Stomach (tissue), 9 donors: ENCODE results near the gene CENATAC. TPM values are rescaled to one million over a fixed set of nuclear protein-coding genes. Genes with fewer than 3 reads are reported as not detected.

ENCODE experiments used
- DNase-seq, 2 donors: peaks; one replicate each; pipeline versions ENCODE4 v3.0.0 to v3.0.0-alpha.2; 2013 to 2019
- H3K27ac ChIP-seq, 5 donors: fragments of 200-600 bp in 4 of 5; sonication (generic) in 4 of 5; one replicate each; pipeline ENCODE4 v1.5.1; 2013 to 2019; ENCODE audit warnings: mild to moderate bottlenecking in 1 of 5, moderate library complexity in 1 of 5
- H3K27me3 ChIP-seq, 3 donors: fragments of 200-600 bp; sonication (generic); one replicate each; pipeline ENCODE4 v1.5.1; 2017 to 2019; ENCODE audit warnings: mixed run types in 1 of 3
- H3K36me3 ChIP-seq, 4 donors: fragments of 200-600 bp; sonication (generic); 1 replicate in 3 of 4; 2 replicates in 1 of 4; pipeline ENCODE4 v1.5.1; 2016 to 2019
- H3K4me1 ChIP-seq, 4 donors: fragments of 200-600 bp; sonication (generic); one replicate each; pipeline ENCODE4 v1.5.1; 2016 to 2019
- H3K4me3 ChIP-seq, 4 donors: fragments of 200-600 bp; sonication (generic) in 3 of 4; one replicate each; pipeline ENCODE4 v1.5.1; 2016 to 2019; ENCODE audit warnings: mild to moderate bottlenecking in 1 of 4
- H3K9me3 ChIP-seq, 4 donors: fragments of 200-600 bp; sonication (generic); one replicate each; pipeline ENCODE4 v1.5.1; 2016 to 2019
- CTCF ChIP-seq, 7 experiments: fragments of 450-650 bp in 4 of 7; fragments of 200-600 bp in 3 of 7; sonication (generic) in 3 of 7; IDR thresholded peaks; one replicate each; pipeline ENCODE4 v1.5.1; 2016 to 2019; ENCODE audit warnings: antibody characterized with exemption in 7 of 7, control low read depth in 2 of 7, mild to moderate bottlenecking in 1 of 7
- EP300 ChIP-seq: sonication (generic); formaldehyde crosslinking; IDR thresholded peaks from one replicate; pipeline ENCODE4 v1.6.1; 2017; ENCODE audit warnings: antibody characterized with exemption
- POLR2A ChIP-seq, 4 donors: fragments of 450-650 bp; IDR thresholded peaks; one replicate each; pipeline ENCODE4 v1.6.1; 2016; ENCODE audit warnings: antibody characterized with exemption in 4 of 4, control low read depth in 2 of 4, mild to moderate bottlenecking in 1 of 4, moderate library complexity in 1 of 4
- POLR2AphosphoS5 ChIP-seq, 3 donors: sonication (generic); formaldehyde crosslinking; IDR thresholded peaks; one replicate each; pipeline ENCODE4 v1.6.1; 2016; ENCODE audit warnings: antibody characterized with exemption in 3 of 3
- WGBS, 5 donors: extraction: QIAGEN DNeasy Blood & Tissue Kit in 3 of 5; methylation state at CpG; one replicate each; pipeline versions ENCODE4 v1.1.5 to v1.1.7; 2013 to 2018; 5-methylcytosine and 5-hydroxymethylcytosine counted together
- intact Hi-C: fragments of 100-400 bp; cut with DNase I; formaldehyde crosslinking; loops from one replicate; pipeline ENCODE4 v1.15.1; 2023; ENCODE audit warnings: low total_unique reads
- polyA plus RNA-seq, 3 donors: library from polyadenylated mRNA; stranded (reverse); fragments of 200-250 nt; gene quantifications; one replicate each; pipeline ENCODE4 v1.2.3, GENCODE V29; 2013
- total RNA-seq, 5 donors: library from RNA; depleted of rRNA; stranded (reverse); fragments of >200 nt; gene quantifications; one replicate each; pipeline versions ENCODE4 v1.1.0 to v1.2.3, GENCODE V29; 2014 to 2016
- donor health status: healthy with polysubstance abuse.
- donor health status: Bipolar disorder and iron deficiency.
- donor health status: healthy.

The CENATAC gene
- total and polyA plus RNA-seq, 8 donors: 17.8 to 310 (median 50.0) TPM

GRCh38 chr11:118956847-118957469 is 41.0 kb upstream of the CENATAC start:
- H3K27me3 ChIP-seq: peaks cover 0 to 20% (median 0%) of the 10 kb centered on the region in 3 donors
- intact Hi-C loops: loop anchor here (5.0 kb wide), 1 partner anchor 265 kb away; no protein-coding TSS in a partner anchor
- TF ChIP-seq POLR2AphosphoS5 (IDR thresholded peaks at IDR 0.05) (no peak), POLR2A (IDR thresholded peaks at IDR 0.05) (no peak), EP300 (no peak), CTCF (IDR thresholded peaks at IDR 0.05) (peak in 1 of 7 experiments; percentile 47)
- H3K4me3 ChIP-seq: no peak overlapping the region
- peaks cover 0 to 5% (median 0%) of the 10 kb centered on the region in 4 donors for H3K4me1 ChIP-seq
- H3K36me3 ChIP-seq: no peaks in the 10 kb centered on the region
- 50 to 56% (median 54%) methylated on average over 13 to 14 of the region's 14 CpGs for WGBS, 5 donors
- no peak overlapping the region for H3K27ac ChIP-seq
- no peak for DNase-seq
- H3K9me3 ChIP-seq: no peaks in the 10 kb centered on the region

- peaks cover 0 to 5% (median 0%) of the 10 kb centered on the region in 4 donors for H3K4me1 ChIP-seq
- H3K4me3 ChIP-seq: no peak overlapping the region
- WGBS, 5 donors: 76 to 87% (median 81%) methylated on average over 11 of the region's 11 CpGs
- H3K27ac ChIP-seq: no peak overlapping the region
- no peaks in the 10 kb centered on the region for H3K9me3 ChIP-seq
- no peaks in the 10 kb centered on the region for H3K36me3 ChIP-seq
- H3K27me3 ChIP-seq: peaks cover 0 to 20% (median 0%) of the 10 kb centered on the region in 3 donors
- intact Hi-C loops: loop anchor here (5.0 kb wide), 1 partner anchor 265 kb away; no protein-coding TSS in a partner anchor
- DNase-seq: no peak
- TF ChIP-seq POLR2A (IDR thresholded peaks at IDR 0.05): no peak
- no peak for TF ChIP-seq EP300
- no peak for TF ChIP-seq CTCF (IDR thresholded peaks at IDR 0.05)
- TF ChIP-seq POLR2AphosphoS5 (IDR thresholded peaks at IDR 0.05): no peak
Measured at GRCh38 chr11:118957549-118957948, 40.4 kb upstream of the CENATAC start.

GRCh38 chr11:118957968-118958367 is 40.0 kb upstream of the CENATAC start:
- no peak for DNase-seq
- Histone ChIP-seq H3K4me3 (no peak overlapping the region), H3K27ac (no peak overlapping the region), H3K9me3 (no peaks in the 10 kb centered on the region), H3K27me3 (peaks cover 0 to 20% (median 0%) of the 10 kb centered on the region in 3 donors), H3K36me3 (no peaks in the 10 kb centered on the region), H3K4me1 (peaks cover 0 to 5% (median 0%) of the 10 kb centered on the region in 4 donors)
- 88 to 99% (median 91%) methylated on average over 6 to 8 of the region's 8 CpGs for WGBS, 5 donors
- TF ChIP-seq POLR2A (IDR thresholded peaks at IDR 0.05): no peak
- TF ChIP-seq EP300: no peak
- TF ChIP-seq CTCF (IDR thresholded peaks at IDR 0.05): no peak
- no peak for TF ChIP-seq POLR2AphosphoS5 (IDR thresholded peaks at IDR 0.05)
- intact Hi-C loops: loop anchor here (5.0 kb wide), 1 partner anchor 266 kb away; no protein-coding TSS in a partner anchor

- Histone ChIP-seq H3K27me3 (peaks cover 0 to 15% (median 0%) of the 10 kb centered on the region in 3 donors), H3K4me3 (no peak overlapping the region), H3K4me1 (peaks cover 0 to 5% (median 0%) of the 10 kb centered on the region in 4 donors), H3K36me3 (no peaks in the 10 kb centered on the region), H3K9me3 (no peaks in the 10 kb centered on the region), H3K27ac (no peak overlapping the region)
- 61 to 83% (median 75%) methylated on average over 2 of the region's 2 CpGs for WGBS, 5 donors
- DNase-seq: no peak
- TF ChIP-seq CTCF (IDR thresholded peaks at IDR 0.05): no peak
- no peak for TF ChIP-seq POLR2AphosphoS5 (IDR thresholded peaks at IDR 0.05)
- no peak for TF ChIP-seq EP300
- no peak for TF ChIP-seq POLR2A (IDR thresholded peaks at IDR 0.05)
- intact Hi-C loops: loop anchor here (5.0 kb wide), 1 partner anchor 266 kb away; no protein-coding TSS in a partner anchor
Measured at GRCh38 chr11:118958577-118958976, 39.4 kb upstream of the CENATAC start.
